Caco-2 (cell line): ENCODE results near the gene PYCARD. TPM values are rescaled to one million over a fixed set of nuclear protein-coding genes. Genes with fewer than 3 reads are reported as not detected.

ENCODE experiments used
- BruUV-seq: library from RNA; stranded (reverse); fragments of 400-500 nt; replicated peaks from 2 replicates; lab custom pipeline; 2021; lab: Mats Ljungman, UMichigan
- CTCF ChIA-PET: fragments of 300-600 bp; sonication (Branson Sonifier 250); formaldehyde crosslinking; loops from one replicate; lab custom pipeline; 2022; ENCODE audit warnings: antibody characterized with exemption; lab: Charles Lee
- POLR2A ChIA-PET: fragments of 300-600 bp; sonication (Branson Sonifier 250); formaldehyde crosslinking; loops from one replicate; lab custom pipeline; 2022; ENCODE audit warnings: antibody characterized with exemption; lab: Charles Lee
- DNase-seq, 2 experiments: peaks; one replicate each; pipeline versions ENCODE4 v3.0.0 to v3.0.0-alpha.2; 2020 to 2022
- H3K27me3 ChIP-seq: replicated peaks from 2 replicates; pipeline ENCODE4 v1.6.0; 2011; ENCODE audit warnings: low read length; ENCODE audit not compliant: control insufficient read depth, insufficient read depth
- H3K36me3 ChIP-seq: 2 replicates; pipeline ENCODE4 v1.5.1; 2011; ENCODE audit warnings: low read length; ENCODE audit not compliant: control insufficient read depth, insufficient read depth
- H3K4me1 ChIP-seq: fragments of 250-450 bp; sonication (Bioruptor Pico); 2 replicates; pipeline ENCODE4 v1.5.1; 2020; ENCODE audit warnings: mild to moderate bottlenecking
- H3K4me3 ChIP-seq: 2 replicates; pipeline ENCODE4 v1.5.1; 2011; ENCODE audit warnings: low read depth, mild to moderate bottlenecking, control low read depth, low read length
- H3K9me3 ChIP-seq: fragments of 250-450 bp; sonication (Bioruptor Pico); 2 replicates; pipeline ENCODE4 v1.5.1; 2020; ENCODE audit warnings: mild to moderate bottlenecking, moderate library complexity
- H3K27ac Mint-ChIP-seq: one replicate; pipeline ENCODE4 v1.8.0; 2022; ENCODE audit warnings: mixed read lengths; ENCODE audit not compliant: unreplicated experiment
- H3K27me3 Mint-ChIP-seq: one replicate; pipeline ENCODE4 v1.8.0; 2022; ENCODE audit warnings: mixed read lengths; ENCODE audit not compliant: insufficient read depth, unreplicated experiment
- H3K36me3 Mint-ChIP-seq: one replicate; pipeline ENCODE4 v1.8.0; 2022; ENCODE audit warnings: mild to moderate bottlenecking, mixed read lengths; ENCODE audit not compliant: insufficient read depth, unreplicated experiment
- H3K4me1 Mint-ChIP-seq: one replicate; pipeline ENCODE4 v1.8.0; 2022; ENCODE audit warnings: low read depth, mixed read lengths; ENCODE audit not compliant: unreplicated experiment
- H3K4me3 Mint-ChIP-seq: one replicate; pipeline ENCODE4 v1.8.0; 2022; ENCODE audit warnings: mild to moderate bottlenecking, moderate library complexity, mixed read lengths; ENCODE audit not compliant: unreplicated experiment
- H3K9me3 Mint-ChIP-seq: one replicate; pipeline ENCODE4 v1.8.0; 2022; ENCODE audit warnings: mixed read lengths; ENCODE audit not compliant: unreplicated experiment
- intact Hi-C: fragments of 100-400 bp; cut with micrococcal nuclease; formaldehyde crosslinking; loops from one replicate; pipeline ENCODE4 v1.10.0; 2022; ENCODE audit not compliant: unreplicated experiment
- total RNA-seq: library from RNA; stranded (reverse); gene quantifications from 2 replicates; pipeline ENCODE4 v1.2.3, GENCODE V29; 2022
- TF ChIP-seq, protein P1 (sequence below), 2 experiments: fragments of 200-600 bp in 1 of 2; IDR thresholded peaks; 1 replicate in 1 of 2; 2 replicates in 1 of 2; pipeline versions ENCODE4 v1.5.1 to v1.8.0; 2011 to 2022; ENCODE audit warnings: antibody characterized with exemption in 1 of 2, control low read depth in 1 of 2, inconsistent platforms in 1 of 2, low read depth in 1 of 2, low read length in 1 of 2, mild to moderate bottlenecking in 1 of 2, moderate library complexity in 1 of 2; ENCODE audit not compliant: insufficient read depth in 1 of 2, severe bottlenecking in 1 of 2, unreplicated experiment in 1 of 2

Gene PYCARD
- total RNA-seq, 1 experiment from 2014 or later = 0.84 TPM

DNA sequence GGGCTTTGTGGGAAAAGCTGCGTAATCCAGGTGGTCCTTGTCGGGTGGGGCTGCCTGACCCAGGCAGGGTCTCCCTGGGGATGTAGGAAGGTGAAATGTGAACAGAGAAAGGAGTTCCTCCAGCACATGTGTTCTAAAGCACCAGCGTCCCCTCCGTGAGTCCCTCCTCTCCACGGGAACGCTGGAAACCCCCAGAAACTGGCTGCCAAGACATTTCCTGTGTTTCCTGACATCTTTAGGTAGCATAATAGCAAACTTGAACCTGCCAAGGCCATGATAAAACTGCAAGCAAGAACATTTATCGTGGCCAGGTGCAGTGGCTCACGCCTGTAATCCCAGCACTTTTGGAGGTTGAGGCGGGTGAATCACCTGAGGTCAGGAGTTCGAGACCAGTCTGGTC, 26.9 kb upstream of the PYCARD start:
- no peaks in the 10 kb centered on the region for H3K9me3 Mint-ChIP-seq
- H3K27me3 Mint-ChIP-seq = no peaks in the 10 kb centered on the region
- ChIA-PET CTCF (interaction anchor here (0.6 kb wide), 1 partner anchor 110 kb away, joined by 3 read pairs; no protein-coding TSS in a partner anchor), POLR2A (no interaction called here)
- Histone ChIP-seq H3K4me3 (no peak overlapping the region), H3K4me1 (peaks cover 3% of the 10 kb centered on the region; the same call in 1 of the 2 replicates), H3K27me3 (no peaks in the 10 kb centered on the region), H3K36me3 (no peaks in the 10 kb centered on the region), H3K9me3 (no peaks in the 10 kb centered on the region)
- DNase-seq = no peak
- H3K36me3 Mint-ChIP-seq = no peaks in the 10 kb centered on the region
- BruUV-seq = no TSS peak
- no peak overlapping the region for H3K4me3 Mint-ChIP-seq
- no peak overlapping the region for H3K27ac Mint-ChIP-seq
- TF ChIP-seq, protein P1, sequence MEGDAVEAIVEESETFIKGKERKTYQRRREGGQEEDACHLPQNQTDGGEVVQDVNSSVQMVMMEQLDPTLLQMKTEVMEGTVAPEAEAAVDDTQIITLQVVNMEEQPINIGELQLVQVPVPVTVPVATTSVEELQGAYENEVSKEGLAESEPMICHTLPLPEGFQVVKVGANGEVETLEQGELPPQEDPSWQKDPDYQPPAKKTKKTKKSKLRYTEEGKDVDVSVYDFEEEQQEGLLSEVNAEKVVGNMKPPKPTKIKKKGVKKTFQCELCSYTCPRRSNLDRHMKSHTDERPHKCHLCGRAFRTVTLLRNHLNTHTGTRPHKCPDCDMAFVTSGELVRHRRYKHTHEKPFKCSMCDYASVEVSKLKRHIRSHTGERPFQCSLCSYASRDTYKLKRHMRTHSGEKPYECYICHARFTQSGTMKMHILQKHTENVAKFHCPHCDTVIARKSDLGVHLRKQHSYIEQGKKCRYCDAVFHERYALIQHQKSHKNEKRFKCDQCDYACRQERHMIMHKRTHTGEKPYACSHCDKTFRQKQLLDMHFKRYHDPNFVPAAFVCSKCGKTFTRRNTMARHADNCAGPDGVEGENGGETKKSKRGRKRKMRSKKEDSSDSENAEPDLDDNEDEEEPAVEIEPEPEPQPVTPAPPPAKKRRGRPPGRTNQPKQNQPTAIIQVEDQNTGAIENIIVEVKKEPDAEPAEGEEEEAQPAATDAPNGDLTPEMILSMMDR (IDR thresholded peaks at IDR 0.05; ENCODE audit: insufficient read depth in 1 of 2, low read depth in 1 of 2, low read length in 1 of 2, severe bottlenecking in 1 of 2, unreplicated experiment in 1 of 2) = no peak
- intact Hi-C loops = no loop called here
- H3K4me1 Mint-ChIP-seq = peaks cover 6% of the 10 kb centered on the region

DNA sequence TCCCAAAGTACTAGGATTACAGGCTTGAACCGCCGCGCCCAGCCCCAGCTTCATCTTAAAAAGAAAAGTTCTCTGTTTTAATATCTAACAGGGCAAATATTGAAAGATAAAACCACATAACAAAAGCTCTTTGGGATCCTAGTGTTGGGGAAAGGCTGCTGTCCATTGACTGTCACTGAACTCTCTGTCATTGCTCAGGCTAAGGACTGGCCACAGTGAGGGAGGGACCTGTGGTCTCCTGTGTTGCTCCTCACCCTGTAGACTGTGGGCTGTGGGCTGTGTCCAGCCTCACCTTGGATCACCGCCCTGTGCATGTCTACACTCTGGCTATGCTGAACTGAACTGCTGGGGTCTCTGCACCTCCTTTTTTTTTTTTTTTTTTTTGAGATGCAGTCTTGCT, 25.6 kb upstream of the PYCARD start:
- TF ChIP-seq, protein P1 (IDR thresholded peaks at IDR 0.05; ENCODE audit: insufficient read depth in 1 of 2, low read depth in 1 of 2, low read length in 1 of 2, severe bottlenecking in 1 of 2, unreplicated experiment in 1 of 2) = no peak
- no peak overlapping the region for H3K27ac Mint-ChIP-seq
- CTCF ChIA-PET = no interaction called here
- peaks cover 3% of the 10 kb centered on the region; the same call in 1 of the 2 replicates for H3K4me1 ChIP-seq
- H3K36me3 ChIP-seq = no peaks in the 10 kb centered on the region
- H3K36me3 Mint-ChIP-seq = no peaks in the 10 kb centered on the region
- H3K9me3 ChIP-seq = no peaks in the 10 kb centered on the region
- BruUV-seq = no TSS peak
- H3K4me3 ChIP-seq = no peak overlapping the region
- DNase-seq = no peak
- H3K27me3 ChIP-seq = no peaks in the 10 kb centered on the region
- H3K4me1 Mint-ChIP-seq = peaks cover 6% of the 10 kb centered on the region
- no peaks in the 10 kb centered on the region for H3K27me3 Mint-ChIP-seq
- no peak overlapping the region for H3K4me3 Mint-ChIP-seq
- POLR2A ChIA-PET = no interaction called here
- intact Hi-C loops = no loop called here
- no peaks in the 10 kb centered on the region for H3K9me3 Mint-ChIP-seq

DNA sequence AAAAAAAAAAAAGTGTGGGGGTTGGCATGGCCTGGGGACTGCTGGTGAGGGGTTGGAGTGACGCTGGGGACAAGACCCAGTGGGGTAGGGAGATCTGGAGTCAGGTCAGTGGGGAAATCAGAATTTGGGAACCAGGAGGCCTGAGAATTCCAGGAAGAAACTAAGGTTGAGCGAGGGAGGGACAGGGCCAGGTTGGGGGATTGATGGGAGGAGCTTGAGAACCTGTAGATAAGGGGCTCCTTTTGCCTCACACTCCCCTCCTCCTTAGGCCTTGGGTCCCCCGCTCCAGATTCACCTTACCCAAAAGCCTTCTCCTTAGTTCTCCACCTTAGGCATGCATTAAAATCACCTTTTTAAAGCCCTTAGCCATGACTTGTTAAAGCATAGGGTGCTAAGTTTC, 22.6 kb upstream of the PYCARD start:
- H3K27ac Mint-ChIP-seq = no peak overlapping the region

More for the DNA sequence above, 22.6 kb upstream of the PYCARD start:
- BruUV-seq = no TSS peak
- TF ChIP-seq, protein P1 (IDR thresholded peaks at IDR 0.05; ENCODE audit: insufficient read depth in 1 of 2, low read depth in 1 of 2, low read length in 1 of 2, severe bottlenecking in 1 of 2, unreplicated experiment in 1 of 2) = no peak
- no peak overlapping the region for H3K4me3 ChIP-seq
- peaks cover 3% of the 10 kb centered on the region for H3K27me3 Mint-ChIP-seq
- peaks cover 3% of the 10 kb centered on the region; the same call in 1 of the 2 replicates for H3K4me1 ChIP-seq
- H3K9me3 ChIP-seq = no peaks in the 10 kb centered on the region
- no peak overlapping the region for H3K4me3 Mint-ChIP-seq
- peaks cover 6% of the 10 kb centered on the region for H3K4me1 Mint-ChIP-seq
- CTCF ChIA-PET = no interaction called here
- no peaks in the 10 kb centered on the region for H3K9me3 Mint-ChIP-seq
- POLR2A ChIA-PET = no interaction called here
- H3K36me3 Mint-ChIP-seq = no peaks in the 10 kb centered on the region
- no peaks in the 10 kb centered on the region for H3K36me3 ChIP-seq
- DNase-seq = no peak
- intact Hi-C loops = no loop called here
- no peaks in the 10 kb centered on the region; the same call in 1 of the 2 replicates for H3K27me3 ChIP-seq
